Tibial artery (tissue), 4 donors: Measurements from ENCODE around the gene STARD5.

Experiments used
- DNase-seq, 2 donors: peaks; one replicate each; pipeline ENCODE4 v3.0.0-alpha.2; 2019
- H3K27ac ChIP-seq, 2 donors: fragments of 200-600 bp; sonication (generic) in 1 of 2; 1 replicate in 1 of 2; 2 replicates in 1 of 2; pipeline ENCODE4 v1.5.1; 2018 to 2019; ENCODE audit warnings: mild to moderate bottlenecking in 1 of 2
- H3K27me3 ChIP-seq, 2 donors: fragments of 200-600 bp; sonication (generic) in 1 of 2; one replicate each; pipeline versions ENCODE4 v1.5.1 to v1.6.0; 2016 to 2019
- H3K36me3 ChIP-seq, 3 donors: fragments of 200-600 bp; sonication (generic) in 2 of 3; one replicate each; pipeline ENCODE4 v1.5.1; 2016 to 2019; ENCODE audit warnings: mild to moderate bottlenecking in 2 of 3
- H3K4me1 ChIP-seq, 4 donors: fragments of 200-600 bp; sonication (generic) in 2 of 4; 1 replicate in 3 of 4; 2 replicates in 1 of 4; pipeline ENCODE4 v1.5.1; 2016 to 2019
- H3K4me3 ChIP-seq, 2 donors: fragments of 200-600 bp; sonication (generic) in 1 of 2; 1 replicate in 1 of 2; 2 replicates in 1 of 2; pipeline ENCODE4 v1.5.1; 2018 to 2019; ENCODE audit warnings: mild to moderate bottlenecking in 2 of 2
- H3K9me3 ChIP-seq, 3 donors: fragments of 200-600 bp; sonication (generic) in 1 of 3; one replicate each; pipeline ENCODE4 v1.5.1; 2016 to 2019
- intact Hi-C: fragments of 100-400 bp; cut with DNase I; formaldehyde crosslinking; loops from one replicate; pipeline ENCODE4 v1.15.0; 2023; ENCODE audit warnings: low total_unique reads
- TF ChIP-seq, protein P1 (sequence below), 2 experiments: fragments of 200-600 bp in 1 of 2; fragments of 450-650 bp in 1 of 2; IDR thresholded peaks; one replicate each; pipeline ENCODE4 v1.5.1; 2017 to 2019; ENCODE audit warnings: antibody characterized with exemption in 2 of 2, mild to moderate bottlenecking in 1 of 2, moderate library complexity in 1 of 2

Gene STARD5

DNA sequence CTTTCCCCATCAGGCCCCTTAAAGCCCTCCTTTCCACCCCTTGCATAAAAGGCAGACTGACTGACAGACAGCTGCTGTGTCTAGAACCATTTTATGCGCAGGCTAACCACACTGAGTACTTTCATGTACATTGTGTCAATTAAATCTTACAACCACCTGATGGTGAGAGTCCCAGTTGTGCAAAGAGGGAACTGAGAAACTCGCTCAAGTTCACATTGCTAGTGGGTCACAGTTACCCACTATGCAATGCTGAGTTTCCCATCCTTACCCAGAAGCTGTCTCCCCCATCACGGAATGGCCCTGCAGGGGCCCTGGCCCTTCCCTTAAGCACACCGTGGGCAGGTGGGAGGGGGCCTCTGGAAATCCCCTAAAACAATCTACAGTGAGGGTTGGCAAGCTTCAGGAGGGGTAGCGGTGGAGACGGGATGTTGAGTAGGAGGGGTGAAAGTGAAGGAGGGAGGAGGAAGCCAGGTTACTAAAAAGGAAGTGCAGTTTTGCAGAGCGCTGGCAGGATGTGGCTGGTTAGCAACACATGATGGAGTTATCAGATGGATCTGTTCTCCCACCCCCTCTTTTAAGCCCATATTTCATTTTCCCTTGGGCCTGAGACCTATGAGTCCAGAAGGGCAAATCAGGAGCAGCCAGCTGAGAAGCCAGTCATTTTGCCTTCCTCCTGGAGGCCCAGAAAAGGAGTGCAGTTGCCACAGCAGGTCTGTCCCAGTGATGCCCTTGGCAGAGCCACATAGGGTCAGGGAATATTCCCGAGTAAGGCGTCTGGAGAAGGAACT, 30.0 kb downstream of the STARD5 start:
- no peak overlapping the region for H3K4me3 ChIP-seq
- peaks cover 0 to 16% (median 13%) of the 10 kb centered on the region in 3 donors for H3K36me3 ChIP-seq
- DNase-seq: peak in 1 of 2 donors; percentile 58
- H3K4me1 ChIP-seq: peaks cover 0 to 13% (median 1%) of the 10 kb centered on the region in 4 donors
- TF ChIP-seq, protein P1, sequence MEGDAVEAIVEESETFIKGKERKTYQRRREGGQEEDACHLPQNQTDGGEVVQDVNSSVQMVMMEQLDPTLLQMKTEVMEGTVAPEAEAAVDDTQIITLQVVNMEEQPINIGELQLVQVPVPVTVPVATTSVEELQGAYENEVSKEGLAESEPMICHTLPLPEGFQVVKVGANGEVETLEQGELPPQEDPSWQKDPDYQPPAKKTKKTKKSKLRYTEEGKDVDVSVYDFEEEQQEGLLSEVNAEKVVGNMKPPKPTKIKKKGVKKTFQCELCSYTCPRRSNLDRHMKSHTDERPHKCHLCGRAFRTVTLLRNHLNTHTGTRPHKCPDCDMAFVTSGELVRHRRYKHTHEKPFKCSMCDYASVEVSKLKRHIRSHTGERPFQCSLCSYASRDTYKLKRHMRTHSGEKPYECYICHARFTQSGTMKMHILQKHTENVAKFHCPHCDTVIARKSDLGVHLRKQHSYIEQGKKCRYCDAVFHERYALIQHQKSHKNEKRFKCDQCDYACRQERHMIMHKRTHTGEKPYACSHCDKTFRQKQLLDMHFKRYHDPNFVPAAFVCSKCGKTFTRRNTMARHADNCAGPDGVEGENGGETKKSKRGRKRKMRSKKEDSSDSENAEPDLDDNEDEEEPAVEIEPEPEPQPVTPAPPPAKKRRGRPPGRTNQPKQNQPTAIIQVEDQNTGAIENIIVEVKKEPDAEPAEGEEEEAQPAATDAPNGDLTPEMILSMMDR (IDR thresholded peaks at IDR 0.05): no peak
- intact Hi-C loops: no loop called here
- H3K27me3 ChIP-seq: no peaks in the 10 kb centered on the region
- H3K27ac ChIP-seq: no peak overlapping the region
- H3K9me3 ChIP-seq: no peaks in the 10 kb centered on the region

DNA sequence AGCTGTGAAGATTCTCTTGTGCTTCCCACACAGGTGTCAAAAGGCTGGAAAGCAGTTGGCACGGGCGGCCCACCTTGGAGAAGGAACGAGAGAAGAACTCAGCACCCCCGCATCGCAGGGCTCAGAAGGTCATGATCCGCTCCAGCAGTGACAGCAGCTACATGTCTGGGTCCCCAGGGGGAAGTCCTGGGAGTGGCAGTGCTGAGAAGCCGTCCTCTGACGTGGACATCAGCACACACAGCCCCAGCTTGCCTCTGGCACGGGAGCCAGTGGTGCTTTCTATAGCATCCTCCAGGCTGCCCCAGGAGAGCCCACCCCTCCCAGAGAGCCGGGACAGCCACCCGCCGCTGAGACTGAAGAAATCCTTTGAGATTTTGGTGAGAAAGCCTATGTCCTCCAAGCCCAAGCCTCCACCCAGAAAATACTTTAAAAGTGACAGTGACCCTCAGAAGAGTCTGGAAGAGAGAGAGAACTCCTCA, 31.4 kb downstream of the STARD5 start:
- intact Hi-C loops: no loop called here
- Histone ChIP-seq H3K4me1 (peaks cover 0 to 11% (median 1%) of the 10 kb centered on the region in 4 donors), H3K9me3 (no peaks in the 10 kb centered on the region), H3K27me3 (no peaks in the 10 kb centered on the region), H3K27ac (no peak overlapping the region), H3K36me3 (peaks cover 0 to 19% (median 13%) of the 10 kb centered on the region in 3 donors), H3K4me3 (no peak overlapping the region)
- TF ChIP-seq, protein P1 (IDR thresholded peaks at IDR 0.05): no peak
- DNase-seq: peak in 1 of 2 donors; percentile 62

GRCh38 chr15:81291916-81292522, 31.9 kb downstream of the STARD5 start:
- Histone ChIP-seq H3K27me3 (no peaks in the 10 kb centered on the region), H3K36me3 (peaks cover 0 to 19% (median 13%) of the 10 kb centered on the region in 3 donors), H3K9me3 (no peaks in the 10 kb centered on the region), H3K4me1 (peaks cover 0 to 6% (median under 1%) of the 10 kb centered on the region in 4 donors), H3K27ac (no peak overlapping the region), H3K4me3 (no peak overlapping the region)
- DNase-seq: peak in 1 of 2 donors; percentile 41
- TF ChIP-seq, protein P1 (IDR thresholded peaks at IDR 0.05): no peak
- intact Hi-C loops: no loop called here

- H3K27me3 ChIP-seq: no peaks in the 10 kb centered on the region
- TF ChIP-seq, protein P1 (IDR thresholded peaks at IDR 0.05): no peak
- H3K9me3 ChIP-seq: no peaks in the 10 kb centered on the region
- DNase-seq: no peak
- no peak overlapping the region for H3K27ac ChIP-seq
- H3K4me1 ChIP-seq: no peaks in the 10 kb centered on the region
- intact Hi-C loops: no loop called here
- H3K4me3 ChIP-seq: no peak overlapping the region
- H3K36me3 ChIP-seq: peaks cover 0 to 30% (median 13%) of the 10 kb centered on the region in 3 donors
Observed at GRCh38 chr15:81289910-81290309, 34.0 kb downstream of the STARD5 start.

DNA sequence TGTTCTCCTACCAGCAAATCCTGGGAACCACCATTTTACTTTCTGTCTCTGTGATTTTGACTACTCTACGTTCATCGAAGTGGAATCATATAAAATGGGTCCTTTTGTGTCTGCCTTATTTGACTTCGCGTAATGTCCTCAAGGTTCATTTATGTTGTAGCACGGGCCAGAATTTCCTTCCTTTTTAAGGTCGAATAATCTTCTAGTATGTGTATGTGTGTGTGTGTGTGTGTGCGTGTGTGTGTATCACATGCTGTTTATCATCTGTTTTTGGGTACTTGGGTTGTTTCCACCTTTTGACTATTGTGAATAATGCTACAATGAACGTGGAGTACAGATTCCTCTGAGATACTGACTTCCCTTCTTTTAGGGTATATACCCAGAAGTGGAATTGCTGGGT, 35.3 kb downstream of the STARD5 start:
- intact Hi-C loops: no loop called here
- Histone ChIP-seq H3K4me3 (no peak overlapping the region), H3K36me3 (peaks cover 0 to 26% (median 13%) of the 10 kb centered on the region in 3 donors), H3K4me1 (no peaks in the 10 kb centered on the region), H3K27ac (no peak overlapping the region), H3K9me3 (no peaks in the 10 kb centered on the region), H3K27me3 (no peaks in the 10 kb centered on the region)
- DNase-seq: no peak
- TF ChIP-seq, protein P1 (IDR thresholded peaks at IDR 0.05): no peak
